GM18505 (cell line): ENCODE data around the gene CBFA2T3.

ENCODE experiments used
- ATAC-seq: cut with Tn5 transposase; IDR thresholded peaks from one replicate; pipeline ENCODE4 v1.9.1; 2021; ENCODE audit not compliant: unreplicated experiment
- POLR2A ChIP-seq: IDR thresholded peaks from 4 replicates; pipeline ENCODE4 v1.6.1; 2011; ENCODE audit warnings: borderline replicate concordance; ENCODE audit not compliant: insufficient read depth, insufficient read length; ENCODE audit errors: extremely low read depth

CBFA2T3 gene

GRCh38 chr16:88882358-88883030 lies 94.5 kb downstream of the CBFA2T3 start:
- TF ChIP-seq POLR2A, result no peak
- ATAC-seq, result no peak

GRCh38 chr16:88881675-88882357 lies 95.2 kb downstream of the CBFA2T3 start:
- no peak for TF ChIP-seq POLR2A
- ATAC-seq, result no peak

DNA sequence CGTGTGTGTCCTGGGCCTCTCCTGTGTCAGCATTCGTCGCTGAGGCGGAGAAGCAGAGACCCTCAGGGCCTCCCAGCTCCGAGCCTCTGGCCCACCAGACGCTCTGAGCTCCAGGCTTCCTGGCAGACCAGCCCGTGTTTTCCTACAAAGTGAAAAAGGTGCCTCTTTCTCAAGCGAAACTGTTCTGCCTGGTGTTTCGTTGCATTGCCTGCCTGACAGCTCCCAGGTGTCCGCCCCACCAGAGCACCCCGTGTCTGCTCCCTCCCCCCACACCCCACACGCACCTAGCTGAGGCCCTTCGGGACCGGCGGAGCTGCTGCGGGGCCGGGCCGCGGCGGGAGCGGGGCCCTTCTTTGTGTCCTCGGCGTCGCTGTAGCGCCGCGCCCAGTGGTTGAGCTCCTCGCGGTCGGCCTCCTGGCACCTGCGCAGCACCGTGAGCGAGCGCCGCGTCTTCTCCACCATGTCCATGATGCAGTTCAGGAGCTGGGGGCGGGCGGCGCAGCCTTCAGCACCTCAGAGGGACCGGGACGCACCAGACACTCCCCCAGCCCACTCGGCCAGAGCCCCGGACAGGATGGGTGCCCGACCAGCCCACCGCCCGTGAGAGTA lies 95.9 kb downstream of the CBFA2T3 start:
- no peak for ATAC-seq
- no peak for TF ChIP-seq POLR2A

- ATAC-seq, result no peak
- TF ChIP-seq POLR2A, result no peak
Observed at GRCh38 chr16:88880226-88881006, 96.6 kb downstream of the CBFA2T3 start.

GRCh38 chr16:88879788-88880055 lies 97.3 kb downstream of the CBFA2T3 start:
- TF ChIP-seq POLR2A, result peak; percentile 22
- no peak for ATAC-seq

GRCh38 chr16:88878967-88879787 lies 97.8 kb downstream of the CBFA2T3 start:
- no peak for TF ChIP-seq POLR2A
- ATAC-seq, result no peak

DNA sequence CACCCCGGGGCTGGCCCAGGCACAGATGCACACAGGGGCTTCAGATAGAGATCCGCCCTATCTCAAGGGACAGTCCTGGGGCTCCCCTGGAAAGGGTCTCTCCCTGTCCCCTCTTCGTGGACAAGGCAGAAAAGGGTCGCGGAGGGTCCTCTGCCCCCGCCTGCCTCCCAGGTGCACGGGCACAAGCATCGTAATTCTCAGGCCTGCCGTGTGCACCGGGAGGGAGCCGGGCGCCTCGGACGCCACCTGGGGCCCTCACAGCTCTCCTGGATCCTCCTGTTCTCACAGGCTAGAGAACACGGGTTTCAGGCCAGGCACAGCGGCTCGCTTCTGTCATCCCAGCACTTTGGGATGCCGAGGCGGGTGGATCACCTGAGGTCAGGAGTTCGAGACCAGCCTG lies 98.7 kb downstream of the CBFA2T3 start:
- no peak for ATAC-seq

GRCh38 chr16:88877564-88878289 lies 99.3 kb downstream of the CBFA2T3 start:
- TF ChIP-seq POLR2A, result no peak
- no peak for ATAC-seq

More for the DNA sequence above, 98.7 kb downstream of the CBFA2T3 start:
- TF ChIP-seq POLR2A, result no peak

DNA sequence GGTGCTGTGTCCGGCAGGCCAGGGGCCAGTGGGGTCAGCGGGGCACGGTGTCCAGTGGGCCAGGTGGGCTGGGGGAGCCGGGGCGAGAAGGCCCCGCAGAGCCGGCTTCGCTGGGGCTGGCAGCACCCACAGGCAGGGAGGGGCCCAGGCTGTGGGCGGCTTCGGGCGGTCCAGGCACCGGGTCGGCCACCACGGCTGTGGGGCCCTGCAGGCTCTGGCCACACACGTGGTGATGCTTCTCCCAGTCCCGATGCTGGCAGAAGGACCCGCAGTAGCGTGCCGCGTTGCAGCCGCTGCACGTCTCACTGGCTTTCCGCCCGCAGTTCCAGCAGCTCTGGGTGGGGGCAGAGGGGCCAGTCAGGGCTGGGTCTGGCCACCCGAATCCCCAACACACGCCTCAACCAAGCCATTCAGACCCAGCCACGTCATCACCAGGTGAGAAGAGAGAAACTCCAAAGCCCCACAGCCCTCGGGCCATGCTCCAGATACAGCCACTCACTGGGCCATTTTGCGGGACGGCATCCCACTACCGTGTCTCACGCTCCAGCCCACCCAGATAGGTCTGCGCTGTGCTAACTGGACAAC lies 100.0 kb downstream of the CBFA2T3 start:
- no peak for ATAC-seq
- TF ChIP-seq POLR2A, result no peak

- ATAC-seq, result no peak
- no peak for TF ChIP-seq POLR2A
Observed at GRCh38 chr16:88875703-88876234, 101.2 kb downstream of the CBFA2T3 start.

GRCh38 chr16:88874938-88875599 lies 101.9 kb downstream of the CBFA2T3 start:
- no peak for TF ChIP-seq POLR2A
- no peak for ATAC-seq
